GM12865 (cell line): ENCODE data around the gene TRAPPC3.
"Not testable (repeated sequence)": the region's sequence is repeated elsewhere in the genome, so short reads cannot be mapped to it uniquely, and the experiment has no call there.

Source experiments
- DNase-seq: peaks from one replicate; pipeline ENCODE4 v3.0.0; 2010; ENCODE audit warnings: low read depth
- H3K4me3 ChIP-seq: 2 replicates; pipeline ENCODE4 v1.5.1; 2011; ENCODE audit warnings: mild to moderate bottlenecking, low read depth, low read length, control low read depth
- TF ChIP-seq, protein P1 (sequence below): IDR thresholded peaks from 2 replicates; pipeline ENCODE4 v1.5.1; 2011; ENCODE audit warnings: low read length, control low read depth, low read depth, inconsistent platforms; ENCODE audit not compliant: insufficient read depth; ENCODE audit errors: missing control alignments

Gene TRAPPC3

DNA sequence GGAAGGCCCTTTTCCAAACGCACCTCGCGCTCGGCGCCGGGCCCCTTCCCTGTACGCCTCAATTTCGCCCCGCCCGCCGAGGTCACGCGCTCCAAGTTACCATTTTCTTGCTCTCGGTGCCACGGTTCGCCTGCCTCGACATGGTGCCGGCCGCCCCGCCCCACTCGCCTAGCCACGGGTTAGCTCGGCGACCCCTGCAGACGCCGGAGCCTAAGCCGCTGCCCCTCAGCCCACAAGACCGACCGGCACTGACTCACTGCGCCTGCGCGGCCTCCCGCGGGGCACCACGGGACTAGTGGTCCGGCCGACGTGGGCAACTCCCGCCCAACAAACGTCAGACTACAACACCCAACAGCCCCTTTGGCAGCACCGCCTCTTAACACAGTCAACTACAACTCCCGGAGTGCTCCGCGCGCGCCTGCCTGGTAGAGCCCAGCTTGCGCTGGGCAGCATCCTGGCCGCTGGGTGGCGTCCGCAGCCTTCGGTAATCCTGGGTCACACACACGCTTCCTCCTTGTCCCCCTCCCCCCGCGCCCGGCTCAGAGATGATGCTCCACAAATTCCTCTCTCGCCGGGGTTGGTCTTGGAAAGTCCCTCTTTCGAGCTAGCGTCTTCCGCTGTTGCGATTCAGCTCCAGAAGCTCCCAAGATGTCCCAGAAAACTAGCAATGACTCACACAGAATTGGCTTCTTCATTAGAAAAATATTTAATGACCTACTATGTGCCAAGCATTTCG lies at the start of gene TRAPPC3:
TSS of gene TRAPPC3 (minus strand) at position 250 of the 736 bp plus-strand sequence. CDS start at position 142, 108 bp downstream.
- H3K4me3 ChIP-seq = peak within 1 kb of the TSS; percentile 72
- TF ChIP-seq, protein P1, sequence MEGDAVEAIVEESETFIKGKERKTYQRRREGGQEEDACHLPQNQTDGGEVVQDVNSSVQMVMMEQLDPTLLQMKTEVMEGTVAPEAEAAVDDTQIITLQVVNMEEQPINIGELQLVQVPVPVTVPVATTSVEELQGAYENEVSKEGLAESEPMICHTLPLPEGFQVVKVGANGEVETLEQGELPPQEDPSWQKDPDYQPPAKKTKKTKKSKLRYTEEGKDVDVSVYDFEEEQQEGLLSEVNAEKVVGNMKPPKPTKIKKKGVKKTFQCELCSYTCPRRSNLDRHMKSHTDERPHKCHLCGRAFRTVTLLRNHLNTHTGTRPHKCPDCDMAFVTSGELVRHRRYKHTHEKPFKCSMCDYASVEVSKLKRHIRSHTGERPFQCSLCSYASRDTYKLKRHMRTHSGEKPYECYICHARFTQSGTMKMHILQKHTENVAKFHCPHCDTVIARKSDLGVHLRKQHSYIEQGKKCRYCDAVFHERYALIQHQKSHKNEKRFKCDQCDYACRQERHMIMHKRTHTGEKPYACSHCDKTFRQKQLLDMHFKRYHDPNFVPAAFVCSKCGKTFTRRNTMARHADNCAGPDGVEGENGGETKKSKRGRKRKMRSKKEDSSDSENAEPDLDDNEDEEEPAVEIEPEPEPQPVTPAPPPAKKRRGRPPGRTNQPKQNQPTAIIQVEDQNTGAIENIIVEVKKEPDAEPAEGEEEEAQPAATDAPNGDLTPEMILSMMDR = peak; percentile 99
- DNase-seq = peak; percentile 100

DNA sequence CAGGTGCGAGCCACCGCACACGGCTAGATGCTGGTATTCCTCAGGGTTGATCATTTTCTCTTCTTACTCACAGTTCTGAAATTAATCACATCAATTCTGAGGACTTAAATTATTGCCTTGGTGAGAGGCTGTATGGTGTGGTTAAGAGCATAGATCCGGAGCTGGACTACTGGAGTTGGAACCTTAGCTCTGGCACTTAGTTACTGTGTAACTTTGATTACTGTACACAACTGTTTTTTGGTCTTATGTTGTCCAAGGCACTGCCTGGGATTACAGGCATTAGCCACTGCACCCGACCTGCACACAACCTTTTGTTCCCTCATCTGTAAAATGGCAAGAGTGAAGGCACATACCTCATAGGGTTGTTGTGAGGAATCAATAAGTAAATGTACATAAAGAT lies 49.4 kb upstream of the TRAPPC3 start:
- TF ChIP-seq, protein P1 = no peak
- no peak for DNase-seq
- no peak overlapping the region for H3K4me3 ChIP-seq

DNA sequence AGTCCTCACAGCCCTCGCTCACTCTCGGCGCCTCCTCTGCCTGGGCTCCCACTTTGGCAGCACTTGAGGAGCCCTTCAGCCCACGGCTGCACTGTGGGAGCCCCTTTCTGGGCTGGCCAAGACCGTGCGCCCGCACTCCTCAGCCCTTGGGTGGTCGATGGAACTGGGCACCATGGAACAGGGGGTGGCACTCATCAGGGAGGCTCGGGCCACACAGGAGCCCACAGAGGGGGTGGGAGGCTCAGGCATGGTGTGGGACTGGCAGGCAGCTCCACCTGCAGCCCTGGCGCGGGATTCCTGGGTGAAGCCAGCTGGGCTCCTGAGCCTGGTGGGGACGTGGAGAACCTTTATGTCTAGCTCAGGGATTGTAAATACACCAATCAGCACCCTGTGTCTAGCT lies 47.5 kb upstream of the TRAPPC3 start:
- DNase-seq, H3K4me3 ChIP-seq: not testable (repeated sequence)

DNA sequence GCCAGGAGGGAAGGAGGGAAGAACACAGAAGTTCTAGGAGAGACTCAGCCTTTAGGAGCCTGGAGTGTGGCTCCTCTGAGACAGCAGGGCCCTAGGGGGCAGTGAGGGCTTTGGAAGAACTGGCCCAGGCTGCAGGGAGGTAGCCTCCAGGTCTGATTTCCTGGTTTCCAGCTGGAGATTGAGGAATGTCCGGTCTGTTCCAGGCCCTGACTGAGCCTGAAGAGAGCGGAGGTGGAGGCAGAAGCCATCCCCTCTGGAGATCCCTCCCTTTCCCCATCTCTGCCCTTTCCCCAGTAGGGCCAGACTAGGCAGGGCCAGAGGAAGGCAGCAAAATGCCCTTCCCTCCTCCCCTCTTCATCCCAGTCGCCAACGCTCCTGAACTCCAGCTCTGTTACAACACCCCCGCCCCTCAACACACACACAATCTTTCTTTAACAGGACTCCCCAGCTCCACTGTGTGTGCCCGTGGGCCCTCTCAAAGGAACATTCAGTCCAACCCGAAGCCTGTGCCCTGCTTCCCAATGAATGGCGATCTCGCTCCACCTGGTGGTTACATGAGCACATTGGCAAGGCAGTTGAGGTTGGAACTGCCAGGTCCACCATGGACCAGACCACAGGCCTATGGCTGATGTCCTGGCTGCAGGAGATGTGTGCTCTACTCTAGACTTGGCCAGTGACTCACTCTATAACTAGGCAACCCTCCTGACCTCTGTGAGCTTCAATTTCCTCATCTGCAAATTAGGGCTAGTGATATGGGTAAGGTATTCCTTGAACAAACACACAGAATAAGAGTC lies 38.7 kb upstream of the TRAPPC3 start:
- H3K4me3 ChIP-seq = no peak overlapping the region
- peak; percentile 89 for DNase-seq
- TF ChIP-seq, protein P1 = peak; percentile 85

DNA sequence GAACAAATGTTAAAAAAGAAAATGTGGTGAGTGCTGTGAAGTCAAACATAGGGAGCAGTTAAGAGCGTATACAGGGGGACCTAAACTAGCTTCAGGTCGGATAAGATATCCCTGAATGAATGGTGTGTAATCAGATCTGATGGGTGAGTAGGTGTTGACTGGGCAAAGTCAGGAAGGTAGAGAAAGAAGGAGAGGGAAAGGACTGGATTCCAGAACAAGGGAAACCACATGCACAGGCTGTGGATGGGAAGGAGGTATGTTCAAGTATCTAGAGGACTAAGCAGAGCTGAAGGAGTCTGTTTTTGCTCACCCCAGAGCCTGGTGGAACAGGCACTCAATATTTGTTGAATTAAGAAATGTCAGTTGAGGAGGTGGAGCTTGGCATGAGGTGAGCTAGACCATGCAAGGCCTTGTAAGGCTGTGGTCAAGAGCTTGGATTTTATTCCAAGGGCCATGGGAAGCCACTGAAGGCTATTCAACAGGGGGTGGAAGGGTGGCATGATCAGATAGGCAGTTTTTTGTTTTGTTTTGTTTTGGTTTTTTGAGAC lies 34.1 kb upstream of the TRAPPC3 start:
- TF ChIP-seq, protein P1 = no peak

DNA sequence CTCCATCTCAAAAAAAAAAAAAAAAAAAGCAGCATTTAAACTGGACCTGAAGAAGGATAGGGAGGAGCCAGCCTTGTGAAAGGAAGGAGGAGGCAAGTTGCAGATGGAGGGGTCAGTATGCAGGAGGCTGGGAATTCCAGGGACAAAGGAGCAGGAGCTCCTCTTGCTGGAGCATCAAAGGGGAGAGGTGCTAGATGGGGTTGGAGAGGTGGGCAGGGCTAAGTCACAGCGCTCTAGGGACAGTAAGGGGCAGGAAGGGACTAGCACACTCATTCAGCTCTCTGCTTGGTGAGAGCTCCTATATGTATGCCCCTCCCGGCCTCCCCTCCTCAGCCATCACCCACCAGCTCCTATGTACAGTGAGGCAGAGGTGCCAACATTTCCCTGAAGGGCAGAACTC lies 33.4 kb upstream of the TRAPPC3 start:
- no peak for DNase-seq
- no peak overlapping the region for H3K4me3 ChIP-seq
- TF ChIP-seq, protein P1 = no peak

More for the DNA sequence above, 34.1 kb upstream of the TRAPPC3 start:
- DNase-seq = no peak
- no peak overlapping the region for H3K4me3 ChIP-seq

DNA sequence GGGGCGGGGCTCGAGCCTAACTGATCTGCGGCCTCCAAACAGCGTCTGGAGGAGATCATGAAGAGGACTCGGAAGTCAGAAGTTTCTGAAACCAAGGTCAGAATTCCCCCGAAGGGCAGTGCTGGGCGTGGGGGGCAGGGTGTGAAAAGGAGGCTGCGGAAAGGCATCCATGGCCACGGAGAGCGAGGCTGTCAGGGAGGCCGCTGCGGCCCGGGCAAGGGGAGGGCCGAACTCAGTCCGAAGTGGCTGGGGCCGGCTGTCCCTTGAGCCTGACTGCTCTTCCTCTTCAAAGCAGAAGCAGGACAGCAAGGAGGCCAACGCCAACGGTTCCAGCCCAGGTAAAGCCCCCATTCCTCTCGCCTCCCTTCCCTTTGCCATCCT lies 29.9 kb upstream of the TRAPPC3 start:
- TF ChIP-seq, protein P1 = no peak
- no peak for DNase-seq
- H3K4me3 ChIP-seq = no peak overlapping the region
